Anterior cingulate cortex (tissue), 58 donors: ENCODE measurements around the gene SEPTIN14.
A peak's percentile ranks its signal among the peaks of the same experiment; 100 is the strongest.
"Not testable (repeated sequence)": the region's sequence is repeated elsewhere in the genome, so short reads cannot be mapped to it uniquely, and the experiment has no call there.

Source experiments
- DNase-seq, 58 donors: peaks; one replicate each; lab custom pipeline; 2025; lab: John Stamatoyannopoulos, UW

SEPTIN14 gene

GRCh38 chr7:55862652-55863051, at the start of gene SEPTIN14:
TSS of gene SEPTIN14 (minus strand) at chr7:55862752. CDS start at chr7:55861996, 756 bp downstream.
- not testable (repeated sequence) for DNase-seq

GRCh38 chr7:55903985-55904759, 41.6 kb upstream of the SEPTIN14 start:
- no peak for DNase-seq

- not testable (repeated sequence) for DNase-seq
Measured at GRCh38 chr7:55901059-55901458, 38.5 kb upstream of the SEPTIN14 start.

- no peak for DNase-seq
Measured at GRCh38 chr7:55898287-55898686, 35.7 kb upstream of the SEPTIN14 start.

- DNase-seq, result no peak
Measured at GRCh38 chr7:55895021-55895420, 32.5 kb upstream of the SEPTIN14 start.

- DNase-seq, result no peak
Measured at GRCh38 chr7:55893940-55894339, 31.4 kb upstream of the SEPTIN14 start.

- not testable (repeated sequence) for DNase-seq
Measured at GRCh38 chr7:55888378-55888777, 25.8 kb upstream of the SEPTIN14 start.

- peak in 1 of 58 donors; percentile 45 for DNase-seq
Measured at GRCh38 chr7:55887821-55888247, 25.3 kb upstream of the SEPTIN14 start.

- DNase-seq, result no peak
Measured at GRCh38 chr7:55884321-55884720, 21.8 kb upstream of the SEPTIN14 start.

- DNase-seq, result no peak
Measured at GRCh38 chr7:55878691-55879090, 16.1 kb upstream of the SEPTIN14 start.

- DNase-seq, result no peak
Measured at GRCh38 chr7:55877308-55877707, 14.8 kb upstream of the SEPTIN14 start.

GRCh38 chr7:55873765-55874164, 11.2 kb upstream of the SEPTIN14 start:
- no peak for DNase-seq

GRCh38 chr7:55871932-55872485, 9.5 kb upstream of the SEPTIN14 start:
- no peak for DNase-seq

GRCh38 chr7:55868989-55869388, 6.4 kb upstream of the SEPTIN14 start:
- DNase-seq, result not testable (repeated sequence)

GRCh38 chr7:55845164-55845563, 17.4 kb downstream of the SEPTIN14 start:
- DNase-seq, result not testable (repeated sequence)

GRCh38 chr7:55838595-55838994, 24.0 kb downstream of the SEPTIN14 start:
- no peak for DNase-seq

- DNase-seq, result no peak
Measured at GRCh38 chr7:55827577-55827976, 35.0 kb downstream of the SEPTIN14 start.

- no peak for DNase-seq
Measured at GRCh38 chr7:55818686-55819085, 43.9 kb downstream of the SEPTIN14 start.

- not testable (repeated sequence) for DNase-seq
Measured at GRCh38 chr7:55797260-55797659, 65.3 kb downstream of the SEPTIN14 start.

GRCh38 chr7:55794527-55794926, 68.0 kb downstream of the SEPTIN14 start:
- DNase-seq, result no peak

- DNase-seq, result no peak
Measured at GRCh38 chr7:55792048-55792447, 70.5 kb downstream of the SEPTIN14 start.

GRCh38 chr7:55787796-55788195, 74.8 kb downstream of the SEPTIN14 start:
- DNase-seq, result no peak
